GM13976 (cell line): ENCODE data around the gene MPZL2.

Experiments
- DNase-seq: peaks from one replicate; pipeline ENCODE4 v3.0.0; 2012; ENCODE audit warnings: low spot score
- in situ Hi-C: fragments of 300-500 bp; cut with MboI; formaldehyde crosslinking; loops from one replicate; pipeline ENCODE4 v1.12.0; 2022; ENCODE audit warnings: low sequenced_read_pairs, mixed read lengths, inconsistent platforms; ENCODE audit not compliant: unreplicated experiment
- TF ChIP-seq, protein P1 (sequence below): IDR thresholded peaks from 2 replicates; pipeline ENCODE4 v1.5.1; 2012; ENCODE audit warnings: borderline replicate concordance, mild to moderate bottlenecking; ENCODE audit not compliant: insufficient read depth; ENCODE audit errors: extremely low read depth, missing control alignments, control extremely low read depth

MPZL2 gene

GRCh38 chr11:118233377-118233776 lies 30.7 kb downstream of the MPZL2 start:
- DNase-seq = no peak
- TF ChIP-seq, protein P1, sequence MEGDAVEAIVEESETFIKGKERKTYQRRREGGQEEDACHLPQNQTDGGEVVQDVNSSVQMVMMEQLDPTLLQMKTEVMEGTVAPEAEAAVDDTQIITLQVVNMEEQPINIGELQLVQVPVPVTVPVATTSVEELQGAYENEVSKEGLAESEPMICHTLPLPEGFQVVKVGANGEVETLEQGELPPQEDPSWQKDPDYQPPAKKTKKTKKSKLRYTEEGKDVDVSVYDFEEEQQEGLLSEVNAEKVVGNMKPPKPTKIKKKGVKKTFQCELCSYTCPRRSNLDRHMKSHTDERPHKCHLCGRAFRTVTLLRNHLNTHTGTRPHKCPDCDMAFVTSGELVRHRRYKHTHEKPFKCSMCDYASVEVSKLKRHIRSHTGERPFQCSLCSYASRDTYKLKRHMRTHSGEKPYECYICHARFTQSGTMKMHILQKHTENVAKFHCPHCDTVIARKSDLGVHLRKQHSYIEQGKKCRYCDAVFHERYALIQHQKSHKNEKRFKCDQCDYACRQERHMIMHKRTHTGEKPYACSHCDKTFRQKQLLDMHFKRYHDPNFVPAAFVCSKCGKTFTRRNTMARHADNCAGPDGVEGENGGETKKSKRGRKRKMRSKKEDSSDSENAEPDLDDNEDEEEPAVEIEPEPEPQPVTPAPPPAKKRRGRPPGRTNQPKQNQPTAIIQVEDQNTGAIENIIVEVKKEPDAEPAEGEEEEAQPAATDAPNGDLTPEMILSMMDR = no peak
- in situ Hi-C loops = no loop called here

DNA sequence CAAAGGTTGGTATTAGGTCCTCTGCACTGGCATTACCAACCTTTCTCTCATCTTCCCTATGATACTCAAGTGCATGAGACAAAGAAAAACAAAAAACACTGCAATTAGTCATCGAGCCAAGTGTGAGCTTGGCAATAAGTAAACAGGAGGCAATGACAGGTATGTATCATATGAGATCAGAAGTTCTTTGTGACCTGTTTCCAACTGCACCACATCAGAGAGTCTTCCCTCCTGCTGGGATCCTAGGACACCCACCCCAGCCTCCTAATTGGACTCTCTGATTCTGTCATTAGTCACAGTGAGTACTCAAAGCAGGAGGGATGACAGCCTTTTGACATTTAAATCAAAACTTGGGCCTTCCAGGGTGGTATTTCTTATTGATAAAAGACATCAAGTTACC lies 31.4 kb downstream of the MPZL2 start:
- no peak for DNase-seq

DNA sequence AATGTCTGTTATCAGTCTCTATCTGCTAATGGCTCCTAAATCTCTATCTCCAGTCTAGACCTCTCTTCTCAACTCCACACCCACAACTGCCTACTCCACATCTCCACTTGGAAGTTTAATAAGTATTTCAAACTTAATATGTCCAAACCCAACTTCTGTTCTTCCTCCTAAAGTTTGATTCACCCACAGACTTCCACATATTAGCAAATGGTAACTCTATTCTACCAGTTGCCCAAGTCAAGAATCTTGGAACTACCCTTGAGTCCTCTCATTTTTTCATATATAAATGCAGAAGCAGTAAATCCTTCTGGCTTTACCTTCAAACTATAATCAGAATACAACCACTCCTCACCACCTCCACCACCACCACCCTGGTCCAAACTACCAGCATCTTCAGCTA lies 32.6 kb downstream of the MPZL2 start:
- DNase-seq = no peak
- TF ChIP-seq, protein P1 = no peak
- in situ Hi-C loops = no loop called here

More for the DNA sequence above, 31.4 kb downstream of the MPZL2 start:
- in situ Hi-C loops = no loop called here
- TF ChIP-seq, protein P1 = no peak

DNA sequence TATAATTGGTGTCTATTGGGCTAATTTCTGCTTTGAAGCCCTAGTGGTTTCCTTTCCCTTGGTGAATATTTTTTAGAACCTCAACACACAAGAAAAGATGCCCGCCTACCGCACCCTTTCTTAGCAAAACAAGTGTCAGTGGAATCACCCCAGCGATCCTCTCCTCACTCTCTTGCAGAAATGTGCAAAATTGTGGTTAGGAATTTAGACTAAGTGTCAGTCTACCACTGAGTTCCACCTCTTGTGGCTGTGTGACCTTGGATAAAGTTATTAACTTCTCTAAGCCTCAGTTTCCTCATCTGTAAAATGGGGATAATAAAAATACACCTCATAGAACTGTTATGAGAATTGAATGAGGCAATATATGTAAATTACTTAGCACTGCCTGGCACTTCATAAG lies 34.0 kb downstream of the MPZL2 start:
- no peak for DNase-seq
- TF ChIP-seq, protein P1 = no peak
- in situ Hi-C loops = no loop called here

GRCh38 chr11:118229274-118229847 lies 34.7 kb downstream of the MPZL2 start:
- TF ChIP-seq, protein P1 = no peak
- in situ Hi-C loops = no loop called here
- no peak for DNase-seq

GRCh38 chr11:118227865-118228785 lies 36.0 kb downstream of the MPZL2 start:
- in situ Hi-C loops = no loop called here
- TF ChIP-seq, protein P1 = no peak
- peak; percentile 30 for DNase-seq
